ENCODE data around the gene PRUNE2.
"Not testable (repeated sequence)": the region's sequence is repeated elsewhere in the genome, so short reads cannot be mapped to it uniquely, and the experiment has no call there.

The PRUNE2 gene

GRCh38 chr9:76905791-76906646 is at the start of gene PRUNE2:
Gene PRUNE2, minus strand, starts transcription at chr9:76906114. Its CDS starts 151 bp downstream, at chr9:76905963.
- DNase-seq, result no peak

GRCh38 chr9:76955406-76955805 is 49.5 kb upstream of the PRUNE2 start:
- not testable (repeated sequence) for DNase-seq

GRCh38 chr9:76949865-76950264 is 44.0 kb upstream of the PRUNE2 start:
- no peak for DNase-seq

GRCh38 chr9:76944011-76944410 is 38.1 kb upstream of the PRUNE2 start:
- no peak for DNase-seq

- no peak for DNase-seq
Observed at GRCh38 chr9:76943054-76943453, 37.1 kb upstream of the PRUNE2 start.

- DNase-seq, result no peak
Observed at GRCh38 chr9:76932757-76933156, 26.8 kb upstream of the PRUNE2 start.

- no peak for DNase-seq
Observed at GRCh38 chr9:76932265-76932664, 26.4 kb upstream of the PRUNE2 start.

GRCh38 chr9:76927540-76928240 is 21.8 kb upstream of the PRUNE2 start:
- DNase-seq, result no peak

GRCh38 chr9:76926846-76927245 is 20.9 kb upstream of the PRUNE2 start:
- no peak for DNase-seq

GRCh38 chr9:76926324-76926741 is 20.4 kb upstream of the PRUNE2 start:
- no peak for DNase-seq

- DNase-seq, result no peak
Observed at GRCh38 chr9:76921165-76921564, 15.3 kb upstream of the PRUNE2 start.

- DNase-seq, result no peak
Observed at GRCh38 chr9:76917299-76917698, 11.4 kb upstream of the PRUNE2 start.

GRCh38 chr9:76916231-76916630 is 10.3 kb upstream of the PRUNE2 start:
- DNase-seq, result no peak

GRCh38 chr9:76913467-76913866 is 7.6 kb upstream of the PRUNE2 start:
- no peak for DNase-seq

- no peak for DNase-seq
Observed at GRCh38 chr9:76912636-76913275, 6.8 kb upstream of the PRUNE2 start.

- no peak for DNase-seq
Observed at GRCh38 chr9:76911971-76912370, 6.1 kb upstream of the PRUNE2 start.

GRCh38 chr9:76910861-76911260 is 4.9 kb upstream of the PRUNE2 start:
- DNase-seq, result no peak

GRCh38 chr9:76906647-76906975 is 697 bp upstream of the PRUNE2 start:
- DNase-seq, result no peak

- DNase-seq, result no peak
Observed at GRCh38 chr9:76904661-76905457, 1.1 kb downstream of the PRUNE2 start.

GRCh38 chr9:76902395-76902794 is 3.5 kb downstream of the PRUNE2 start:
- no peak for DNase-seq

- DNase-seq, result no peak
Observed at GRCh38 chr9:76901801-76902200, 4.1 kb downstream of the PRUNE2 start.

GRCh38 chr9:76900884-76901440 is 5.0 kb downstream of the PRUNE2 start:
- DNase-seq, result no peak

GRCh38 chr9:76898786-76899185 is 7.1 kb downstream of the PRUNE2 start:
- no peak for DNase-seq
